ENCODE data around the gene GOLPH3L.

GRCh38 chr1:150660584-150660983 lies 36.4 kb downstream of the GOLPH3L start:
- TF ChIP-seq, protein P1, sequence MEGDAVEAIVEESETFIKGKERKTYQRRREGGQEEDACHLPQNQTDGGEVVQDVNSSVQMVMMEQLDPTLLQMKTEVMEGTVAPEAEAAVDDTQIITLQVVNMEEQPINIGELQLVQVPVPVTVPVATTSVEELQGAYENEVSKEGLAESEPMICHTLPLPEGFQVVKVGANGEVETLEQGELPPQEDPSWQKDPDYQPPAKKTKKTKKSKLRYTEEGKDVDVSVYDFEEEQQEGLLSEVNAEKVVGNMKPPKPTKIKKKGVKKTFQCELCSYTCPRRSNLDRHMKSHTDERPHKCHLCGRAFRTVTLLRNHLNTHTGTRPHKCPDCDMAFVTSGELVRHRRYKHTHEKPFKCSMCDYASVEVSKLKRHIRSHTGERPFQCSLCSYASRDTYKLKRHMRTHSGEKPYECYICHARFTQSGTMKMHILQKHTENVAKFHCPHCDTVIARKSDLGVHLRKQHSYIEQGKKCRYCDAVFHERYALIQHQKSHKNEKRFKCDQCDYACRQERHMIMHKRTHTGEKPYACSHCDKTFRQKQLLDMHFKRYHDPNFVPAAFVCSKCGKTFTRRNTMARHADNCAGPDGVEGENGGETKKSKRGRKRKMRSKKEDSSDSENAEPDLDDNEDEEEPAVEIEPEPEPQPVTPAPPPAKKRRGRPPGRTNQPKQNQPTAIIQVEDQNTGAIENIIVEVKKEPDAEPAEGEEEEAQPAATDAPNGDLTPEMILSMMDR (IDR thresholded peaks at IDR 0.05 in 8 of 11, conservative IDR thresholded peaks at IDR 0.05 in 3 of 11), result no peak
- TF ChIP-seq POLR2AphosphoS5 (IDR thresholded peaks at IDR 0.05) (no peak), POLR2A (IDR thresholded peaks at IDR 0.05) (no peak)

Measured in spleen (tissue), 7 donors.